GM18909 (cell line): ENCODE data around the gene BLVRA.

Experiments
- ATAC-seq: cut with Tn5 transposase; IDR thresholded peaks from one replicate; pipeline ENCODE4 v1.9.1; 2021; ENCODE audit warnings: mild to moderate bottlenecking; ENCODE audit not compliant: unreplicated experiment, poor library complexity

BLVRA gene

DNA sequence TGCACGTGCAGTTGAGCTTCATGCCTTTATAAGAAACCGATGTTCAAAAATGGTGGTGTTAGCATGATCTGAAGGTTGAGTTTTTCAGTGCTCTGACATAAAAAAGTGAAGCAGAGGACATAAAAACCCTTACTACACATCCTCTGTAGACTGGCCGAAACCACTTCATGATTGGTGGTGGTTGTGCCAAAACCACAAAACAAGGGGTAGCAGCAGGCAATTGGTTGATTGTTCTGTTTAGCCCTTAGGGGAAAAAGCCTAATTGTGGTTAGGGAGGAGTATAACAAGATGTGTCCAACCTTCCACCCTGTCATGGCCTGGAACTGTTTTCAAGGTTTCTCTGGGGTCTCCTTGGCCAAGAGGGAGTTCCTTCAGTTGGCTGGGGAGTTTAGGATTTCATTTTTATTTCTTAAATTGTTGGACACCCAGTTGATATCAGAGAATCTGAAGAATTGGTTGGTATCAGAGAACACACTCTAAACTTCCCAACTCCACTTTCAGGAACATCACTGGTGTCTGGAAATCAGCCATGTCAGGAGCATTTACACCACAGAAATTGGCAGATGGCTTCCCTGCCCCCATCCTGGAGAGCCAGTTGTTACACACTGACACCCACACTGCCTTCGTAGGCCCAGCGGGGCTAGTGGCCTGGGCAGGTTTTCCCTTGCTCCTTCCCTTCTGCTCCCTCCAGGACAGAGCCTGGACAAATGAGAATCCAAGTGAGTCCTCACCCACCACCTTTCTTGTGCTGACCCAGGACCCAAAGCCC lies 92.1 kb downstream of the BLVRA start:
- no peak for ATAC-seq

DNA sequence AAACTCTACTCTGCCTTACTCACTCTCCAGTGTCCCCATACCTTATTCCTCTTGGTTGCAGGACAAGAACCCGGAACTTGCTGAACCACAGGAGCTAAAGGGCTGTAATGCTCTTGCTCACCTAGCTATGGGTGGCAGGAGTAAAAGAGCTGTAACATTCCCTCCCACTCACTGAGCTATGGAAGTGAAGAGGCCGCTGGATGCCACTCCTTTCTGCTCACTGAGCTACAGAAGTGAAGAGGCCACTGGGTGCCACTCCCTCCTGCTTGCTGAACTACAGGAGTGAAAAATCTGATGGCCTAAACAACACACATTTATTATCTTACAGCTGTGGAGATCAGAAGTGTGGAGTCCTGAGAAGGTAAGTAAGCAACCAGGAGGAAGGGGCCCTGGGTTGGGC lies 93.3 kb downstream of the BLVRA start:
- ATAC-seq, result no peak

DNA sequence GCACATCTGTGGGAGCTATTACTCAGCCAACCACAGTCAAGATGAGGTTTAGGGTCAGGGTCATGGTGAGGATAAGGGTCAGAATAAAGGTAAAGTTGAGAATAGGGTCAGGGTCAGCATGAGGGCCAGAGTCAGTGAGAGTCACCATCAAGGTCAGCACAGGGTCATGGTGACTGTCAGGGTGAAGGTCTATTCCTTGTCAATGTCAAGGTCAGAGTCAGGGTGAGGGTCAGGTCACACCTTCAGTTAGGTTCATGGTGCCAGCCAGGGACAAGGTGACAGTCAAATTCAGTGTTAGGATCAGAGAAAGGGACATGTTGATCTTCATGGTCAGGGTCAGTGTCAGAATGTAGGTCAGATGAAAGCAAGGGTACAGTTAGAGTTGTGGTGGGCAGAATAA lies 96.7 kb downstream of the BLVRA start:
- ATAC-seq, result no peak

DNA sequence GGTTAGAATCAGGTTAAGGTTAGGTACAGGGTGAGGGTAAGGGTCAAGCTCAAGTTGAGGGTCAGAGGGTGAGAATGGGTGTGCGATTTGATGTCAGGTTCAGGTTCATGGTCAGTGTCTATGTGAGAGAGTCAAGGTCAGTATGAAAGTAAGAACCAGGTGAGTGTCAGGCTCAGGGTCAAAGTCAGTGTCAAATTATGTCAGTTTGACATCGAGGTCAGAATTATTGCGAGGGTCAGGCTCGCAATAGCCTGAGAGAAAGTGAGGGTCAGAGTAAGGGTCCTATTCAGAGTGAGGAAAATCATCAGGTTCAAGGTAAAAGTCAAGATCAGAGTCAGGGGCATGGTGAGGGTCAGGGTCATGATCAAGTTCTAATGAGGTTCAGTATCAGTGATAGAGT lies 97.8 kb downstream of the BLVRA start:
- ATAC-seq, result no peak
